GM20431 (cell line): ENCODE results near the gene MEGF11.

ENCODE experiments used
- in situ Hi-C: fragments of 300-500 bp; cut with MseI, MboI; formaldehyde crosslinking; loops from one replicate; pipeline ENCODE4 v1.15.0; 2020; ENCODE audit warnings: low sequenced_read_pairs; ENCODE audit not compliant: unreplicated experiment

The MEGF11 gene

DNA sequence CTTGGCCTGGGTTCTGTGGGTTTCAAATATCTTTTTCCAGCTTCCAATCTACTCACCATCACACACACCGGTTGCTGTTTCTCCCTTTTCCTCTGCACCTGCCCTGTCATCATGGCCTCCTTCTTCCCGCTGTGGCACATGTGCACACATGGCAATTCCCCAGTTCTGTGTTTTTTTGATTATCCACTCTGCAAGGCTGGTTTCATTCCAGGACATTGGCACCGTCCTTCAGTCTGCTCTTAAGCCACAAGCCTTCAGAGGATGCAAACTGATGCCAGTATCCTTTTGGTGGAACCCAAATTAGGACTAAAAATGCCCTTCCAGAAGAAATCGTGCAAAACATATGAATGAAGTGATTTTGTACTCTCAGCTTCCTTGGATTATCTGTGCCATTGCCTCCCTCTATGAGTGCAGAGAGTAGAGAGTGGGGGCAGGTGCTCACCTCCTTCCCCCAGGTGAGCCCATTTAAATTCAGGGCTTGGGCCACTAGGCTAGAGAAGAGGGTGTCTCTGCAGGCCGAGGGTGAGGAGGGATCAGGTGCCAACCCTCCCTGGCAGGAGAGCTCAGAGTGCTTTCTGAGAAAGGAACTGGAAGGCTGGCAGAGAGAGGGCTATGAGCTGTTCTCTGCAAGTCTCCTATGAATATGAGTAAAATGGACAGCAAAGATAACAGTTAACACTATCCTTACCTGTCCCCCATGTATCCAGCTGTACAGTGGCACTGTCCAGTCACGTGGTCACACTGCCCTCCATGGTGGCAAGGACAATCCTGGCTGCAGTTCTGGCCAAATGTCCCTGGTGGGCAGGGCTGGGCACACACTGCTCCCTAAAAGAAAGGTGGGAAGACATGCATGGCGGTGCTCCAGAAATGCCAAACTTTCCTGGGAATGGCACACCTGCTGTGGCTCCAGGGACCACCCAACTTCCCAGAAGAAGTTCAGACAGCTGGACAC is 283.4 kb downstream of the MEGF11 start:
- in situ Hi-C loops, result no loop called here

DNA sequence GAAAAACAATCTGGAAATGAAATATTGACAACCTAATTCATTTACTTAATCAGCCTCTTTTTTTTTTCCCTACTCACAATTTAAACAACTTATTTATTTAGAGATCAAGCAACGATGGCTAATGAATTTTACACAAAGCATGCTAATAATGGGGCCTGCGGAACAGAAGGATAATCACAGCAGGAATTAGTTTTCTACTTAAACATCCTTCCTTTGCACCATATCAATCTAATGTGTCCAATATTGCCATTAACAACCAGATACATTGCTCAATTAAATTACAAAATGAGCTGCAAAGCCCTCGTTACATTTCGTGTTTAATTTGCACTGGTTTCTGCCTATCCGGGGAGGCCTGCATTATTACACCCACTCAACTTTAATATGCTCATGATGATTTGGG is 285.0 kb downstream of the MEGF11 start:
- in situ Hi-C loops, result no loop called here

DNA sequence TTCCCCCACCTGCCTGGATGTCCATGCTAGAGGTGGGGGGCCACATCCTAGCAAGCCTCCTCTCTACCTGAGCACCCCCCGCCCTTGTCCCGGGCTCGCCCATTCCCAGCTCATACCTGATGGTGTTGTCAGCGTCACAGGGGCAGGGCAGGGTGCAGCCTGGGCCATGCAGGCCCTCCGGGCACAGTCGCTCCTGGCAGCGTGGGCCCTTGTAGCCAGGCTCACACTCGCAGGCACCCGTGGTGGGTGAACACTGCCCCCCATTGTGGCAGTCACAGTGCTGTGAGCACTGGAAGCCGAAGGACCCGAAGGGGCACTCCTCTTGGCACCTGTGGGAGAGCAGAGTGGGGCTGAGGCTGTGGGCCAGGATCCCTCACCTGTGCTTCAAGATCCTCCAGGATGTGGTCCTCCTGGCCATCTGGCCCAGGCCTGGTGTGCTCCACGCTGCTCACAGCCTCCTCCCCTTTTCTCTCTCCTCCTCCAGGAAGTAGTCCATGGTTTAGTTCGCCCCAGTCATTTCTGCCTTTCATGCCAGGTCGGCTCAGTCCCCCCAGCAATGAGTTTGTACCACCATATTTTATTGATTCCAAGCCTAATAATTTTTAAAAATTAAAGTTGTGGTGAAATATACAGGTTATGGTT is 288.6 kb downstream of the MEGF11 start:
- in situ Hi-C loops, result no loop called here

DNA sequence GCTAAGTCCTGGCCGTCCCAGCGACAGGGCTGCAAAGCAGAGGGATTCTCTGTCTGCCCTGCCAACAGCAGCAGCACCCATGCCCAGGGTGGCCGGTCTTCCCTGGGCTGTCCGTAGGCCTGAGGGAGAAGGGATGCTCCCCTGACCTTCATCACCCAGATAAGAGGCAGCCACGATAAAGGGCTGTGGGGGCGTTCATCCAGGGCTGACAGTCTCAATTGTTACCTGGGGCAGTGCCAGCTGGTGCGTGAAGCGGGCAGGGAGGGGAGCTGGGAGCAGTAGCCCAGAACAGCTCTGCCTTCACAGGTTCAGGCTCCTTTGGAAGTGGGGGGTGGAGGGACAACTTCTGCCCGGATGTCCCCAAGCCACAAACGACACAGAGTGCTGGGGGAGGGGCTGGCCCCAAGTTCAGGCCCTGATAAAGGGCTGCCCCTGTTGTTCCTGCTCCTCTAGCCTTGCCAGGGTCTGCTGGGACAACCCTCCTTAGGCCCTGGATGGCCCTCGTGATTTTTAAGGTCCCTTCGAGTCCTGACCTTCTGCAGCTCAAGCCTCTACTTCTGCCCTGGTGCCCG is 289.6 kb downstream of the MEGF11 start:
- in situ Hi-C loops, result no loop called here

DNA sequence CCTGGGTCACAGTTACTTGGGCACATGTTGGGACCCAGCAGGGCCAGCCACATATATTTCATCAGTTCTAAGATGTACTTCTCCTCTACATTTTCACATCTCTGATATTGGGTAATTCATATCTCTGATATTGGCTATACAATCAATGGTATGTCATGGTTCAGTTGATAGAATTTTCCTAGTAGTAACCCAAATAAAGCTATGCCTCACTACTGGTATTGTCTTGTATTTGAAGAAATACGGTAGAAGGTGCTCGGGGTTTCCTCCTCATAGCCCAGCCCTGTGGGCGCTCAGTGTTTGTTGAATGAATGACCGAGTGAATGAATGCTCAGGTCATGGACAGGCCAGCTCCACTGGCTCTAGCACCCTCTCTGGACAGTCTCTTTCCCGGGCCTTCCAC is 290.2 kb downstream of the MEGF11 start:
- in situ Hi-C loops, result no loop called here

DNA sequence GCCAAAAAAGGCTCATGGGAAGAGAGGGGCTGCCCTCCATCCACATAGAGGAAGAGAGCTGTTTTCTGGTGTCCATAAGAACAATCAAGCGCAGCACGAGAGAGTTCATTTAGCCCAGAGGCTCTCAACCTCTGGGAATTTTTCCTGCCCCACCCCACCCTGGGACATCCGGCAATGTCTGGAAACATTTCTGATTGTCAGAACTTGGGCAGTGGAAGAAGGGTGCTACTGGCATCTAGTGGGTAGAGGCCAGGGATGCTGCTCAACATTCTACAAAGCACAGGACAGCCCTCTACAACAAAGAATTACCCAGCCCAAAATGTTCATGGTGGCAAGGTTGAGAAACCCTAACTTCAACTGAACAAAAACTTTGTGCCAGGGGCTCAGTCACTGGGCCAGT is 291.4 kb downstream of the MEGF11 start:
- in situ Hi-C loops, result no loop called here

DNA sequence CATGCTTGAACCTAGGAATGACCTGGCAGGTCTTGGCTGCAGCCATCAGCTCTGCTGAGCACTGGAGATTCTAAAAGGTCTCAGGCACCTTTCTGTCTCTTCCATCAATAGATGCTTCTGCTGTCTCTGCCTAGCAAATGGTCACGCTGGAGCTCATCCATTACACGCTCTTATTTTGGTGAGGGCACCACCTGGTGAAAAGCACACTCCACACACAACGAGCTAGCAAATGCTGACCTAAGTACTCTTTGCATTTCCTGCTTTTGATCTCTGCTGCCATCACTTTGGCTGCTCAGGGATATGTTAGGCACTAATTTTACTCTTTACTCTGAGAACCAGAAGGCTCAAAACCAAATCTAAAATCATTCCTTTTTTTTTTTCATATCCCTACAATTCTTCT is 293.0 kb downstream of the MEGF11 start:
- in situ Hi-C loops, result no loop called here

DNA sequence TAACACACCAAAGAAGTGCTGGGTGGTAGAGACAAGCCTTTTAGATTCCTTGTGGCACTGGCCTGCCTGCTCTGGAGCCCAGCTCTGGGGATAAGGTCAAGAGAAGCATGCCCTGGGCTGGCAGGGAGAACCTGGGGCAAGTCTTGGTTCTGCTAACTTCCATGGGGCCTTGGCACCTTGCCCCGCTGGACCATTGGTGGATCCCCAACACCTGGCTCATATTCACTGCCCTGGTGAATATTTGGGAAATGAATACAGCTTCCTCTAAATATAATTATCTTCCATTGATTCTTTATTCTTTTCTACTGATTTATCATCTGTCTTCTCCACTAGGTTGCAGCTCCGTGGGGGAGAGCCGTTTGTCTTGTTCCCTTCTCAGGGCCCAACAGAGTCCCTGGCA is 294.7 kb downstream of the MEGF11 start:
- in situ Hi-C loops, result no loop called here

DNA sequence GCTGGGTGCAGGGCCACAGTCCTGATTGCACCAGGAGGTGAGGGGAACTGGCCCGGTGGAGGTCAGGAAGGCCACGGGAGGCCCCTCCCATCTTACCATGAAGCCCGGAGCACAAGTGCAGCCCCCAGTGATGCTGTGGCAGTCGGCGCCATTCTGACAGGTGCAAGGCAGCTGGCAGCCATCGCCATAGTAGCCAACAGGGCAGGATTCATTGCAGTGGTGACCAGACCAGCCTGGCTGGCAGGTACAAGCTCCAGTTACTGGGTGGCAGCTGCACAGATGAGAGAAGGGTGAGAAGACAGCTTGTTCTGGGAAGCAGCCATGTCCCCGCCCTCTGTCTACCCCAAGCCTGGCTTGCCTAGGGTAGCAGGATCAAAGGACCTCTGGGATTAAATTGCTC is 296.1 kb downstream of the MEGF11 start:
- in situ Hi-C loops, result no loop called here

DNA sequence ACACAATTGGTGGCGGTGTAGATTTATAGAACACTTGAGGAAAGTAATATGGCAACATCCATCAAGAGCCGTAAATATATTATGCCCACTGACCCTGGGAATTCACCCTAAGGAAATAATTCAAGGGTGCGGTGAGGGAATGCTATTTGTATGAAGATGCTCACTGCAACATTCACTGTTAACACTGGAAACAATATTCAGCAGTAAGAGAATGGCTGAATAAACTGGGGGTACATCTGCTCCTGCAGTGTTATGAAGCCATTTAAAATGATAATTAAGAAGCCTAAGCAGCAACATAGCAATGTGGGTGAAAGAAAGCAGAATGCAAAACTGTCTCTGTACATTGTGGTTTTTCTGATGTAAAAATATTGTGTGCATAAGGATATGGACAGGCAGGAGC is 296.7 kb downstream of the MEGF11 start:
- in situ Hi-C loops, result no loop called here

DNA sequence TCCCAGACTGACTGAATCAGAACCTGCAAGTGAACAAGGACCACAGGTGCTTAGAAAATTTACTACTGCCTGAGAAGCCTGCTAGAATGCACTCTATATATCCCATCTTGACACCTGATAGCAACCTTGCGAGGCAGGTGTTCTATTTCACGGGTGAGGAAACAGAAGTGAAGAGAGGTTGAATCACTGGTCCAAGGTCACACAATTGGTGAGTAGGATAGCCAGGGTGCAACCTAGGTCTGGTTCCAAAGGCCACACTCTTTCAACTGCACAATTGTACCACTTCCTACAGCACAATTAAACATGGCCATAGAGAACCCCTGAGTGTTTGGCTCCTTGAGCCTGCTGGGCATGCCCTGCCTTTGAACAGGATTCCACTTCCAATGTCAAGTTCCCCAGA is 297.2 kb downstream of the MEGF11 start:
- in situ Hi-C loops, result no loop called here

DNA sequence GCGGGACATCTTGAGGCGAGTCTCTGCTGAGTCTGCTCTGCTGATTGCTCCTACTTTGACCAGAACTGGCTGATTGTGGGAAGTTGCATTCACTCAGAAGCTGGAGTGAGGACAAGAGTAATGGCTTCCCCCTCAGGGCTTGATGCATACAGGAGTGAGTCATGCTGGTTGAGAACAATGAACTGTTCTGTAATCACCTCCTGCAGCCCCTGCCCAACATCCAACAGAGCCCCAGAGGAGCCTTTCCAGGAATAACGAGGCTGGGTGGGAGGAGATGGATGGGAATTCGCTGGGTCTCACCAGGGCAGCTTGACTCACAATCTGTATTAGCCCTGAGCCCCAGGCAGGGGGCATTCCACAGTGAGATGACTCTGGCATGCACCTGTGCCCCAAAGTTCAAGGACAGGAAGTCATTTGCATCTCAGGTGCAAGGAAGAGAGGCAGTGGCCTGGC is 299.2 kb downstream of the MEGF11 start:
- in situ Hi-C loops, result no loop called here

DNA sequence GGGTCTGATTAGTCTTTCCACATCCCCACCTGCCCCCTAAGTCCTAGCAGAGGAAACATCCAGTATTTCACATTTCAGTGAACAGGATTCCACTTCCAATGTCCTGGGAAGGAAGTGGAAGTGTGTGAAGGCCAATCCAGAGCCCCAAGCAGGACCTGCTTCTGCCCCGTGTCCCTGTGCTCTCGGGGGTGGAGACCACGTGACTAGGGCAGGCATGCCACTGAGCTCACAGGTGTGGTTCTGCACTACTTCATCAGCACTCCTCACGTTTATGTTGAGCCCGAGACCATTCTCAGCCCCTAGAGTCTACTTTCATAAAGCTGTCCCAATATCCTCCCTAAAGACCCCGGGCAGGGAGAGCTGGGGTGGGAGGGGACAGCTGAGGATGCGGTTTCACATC is 299.9 kb downstream of the MEGF11 start:
- in situ Hi-C loops, result no loop called here

DNA sequence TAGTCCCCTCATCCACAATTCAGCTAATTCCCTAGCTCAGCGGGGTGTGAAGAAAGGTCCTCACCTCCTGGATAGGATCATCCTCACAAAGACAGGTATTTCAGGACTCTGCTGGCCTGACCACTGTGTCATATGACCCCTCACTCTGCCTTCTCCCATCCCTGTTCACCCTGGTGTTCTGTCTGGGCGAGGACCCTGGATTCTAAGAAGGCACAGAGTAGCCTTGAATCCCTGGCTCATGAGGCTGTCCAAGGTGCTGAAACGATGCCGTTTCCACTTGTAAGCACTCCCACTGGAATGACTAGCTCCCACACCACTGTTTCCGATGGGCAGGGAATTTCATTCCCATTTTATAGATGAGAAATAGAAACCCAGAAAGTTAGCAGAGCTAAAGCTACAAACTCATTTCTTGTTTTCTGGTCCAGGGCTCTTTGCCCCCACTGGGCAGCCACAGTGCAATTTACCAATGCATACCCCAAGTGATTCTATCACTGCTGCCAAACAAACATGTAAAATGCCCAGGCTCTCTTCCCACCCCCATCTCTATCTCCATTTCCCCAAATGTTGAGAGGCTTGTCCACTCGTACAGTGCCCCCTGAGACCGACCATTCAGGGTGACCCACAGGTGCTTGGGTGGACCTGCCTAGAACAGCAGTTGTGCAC is 301.0 kb downstream of the MEGF11 start:
- in situ Hi-C loops, result no loop called here

DNA sequence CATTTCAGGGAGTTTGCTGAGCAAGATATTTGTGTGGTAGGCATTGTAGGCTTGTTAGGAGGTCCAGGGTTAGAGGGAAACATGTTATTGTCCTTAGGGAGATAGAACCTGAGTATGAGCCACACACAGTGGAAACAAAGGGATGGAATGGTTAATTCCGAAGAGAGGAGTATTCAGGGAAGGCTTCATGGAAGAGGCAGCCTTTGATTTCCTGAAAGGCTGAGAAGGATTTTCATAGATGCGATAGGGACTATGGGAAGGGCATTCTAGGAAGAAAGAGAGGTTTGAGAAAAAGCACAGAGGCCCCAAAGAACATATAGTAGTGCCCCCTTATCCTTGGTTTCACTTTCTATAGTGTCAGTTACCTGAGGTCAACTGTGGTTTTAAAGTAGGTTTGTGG is 302.5 kb downstream of the MEGF11 start:
- in situ Hi-C loops, result no loop called here

DNA sequence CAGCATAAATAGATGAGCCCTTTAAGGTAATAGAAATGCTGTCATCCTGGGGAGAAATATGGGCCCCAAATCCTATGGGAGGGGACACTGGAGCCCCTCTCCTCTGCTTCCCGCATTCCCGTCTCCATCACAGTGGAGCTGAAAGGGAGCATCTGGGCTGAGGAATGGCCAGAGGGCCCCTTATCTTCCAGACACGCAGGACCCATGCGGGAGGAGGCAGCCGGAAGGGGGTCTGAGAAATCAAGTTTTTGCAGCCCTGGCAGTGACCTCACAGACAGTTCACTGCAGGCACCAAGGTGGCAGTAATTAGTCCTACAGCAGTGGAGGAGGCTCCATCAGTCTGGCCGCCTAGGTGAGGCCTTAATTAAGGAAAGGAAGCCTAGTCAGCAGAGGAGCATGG is 304.1 kb downstream of the MEGF11 start:
- in situ Hi-C loops, result no loop called here

DNA sequence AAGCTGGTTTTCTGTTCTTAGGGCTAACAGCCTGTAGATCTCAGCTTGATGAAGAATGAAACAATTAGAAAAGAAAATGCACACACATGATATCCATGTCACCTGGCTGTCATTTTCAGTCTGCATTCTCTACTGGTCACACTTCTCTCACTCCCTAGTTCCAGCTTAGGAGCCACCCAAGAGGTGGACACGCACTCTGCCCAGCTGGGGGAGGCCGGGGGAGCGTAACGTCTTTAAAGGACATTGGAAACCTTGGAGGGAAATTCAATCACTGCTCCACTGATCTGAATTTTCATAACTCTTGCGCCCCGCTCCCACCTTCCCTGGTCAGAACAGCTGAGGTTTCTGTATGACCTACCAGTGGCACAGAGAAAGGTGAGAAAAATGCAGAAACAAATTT is 304.5 kb downstream of the MEGF11 start:
- in situ Hi-C loops, result no loop called here

DNA sequence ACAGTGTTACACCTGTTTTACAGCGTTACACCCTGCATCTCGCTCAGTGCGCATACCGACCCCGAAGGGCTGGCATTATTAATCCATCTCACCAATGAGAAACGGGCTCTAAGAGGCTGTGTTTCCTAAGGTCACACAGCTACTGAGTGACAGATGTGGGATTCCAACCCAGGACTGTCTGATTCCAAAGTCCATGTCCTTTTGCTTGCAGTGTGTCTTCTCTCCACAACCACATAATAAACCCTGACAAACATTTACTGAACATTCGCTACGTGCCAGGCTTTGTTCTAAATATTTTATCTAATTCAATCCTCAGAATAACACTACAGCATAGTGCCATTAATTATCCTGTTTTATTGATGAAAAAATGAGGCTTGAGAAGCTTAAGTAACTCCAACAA is 305.2 kb downstream of the MEGF11 start:
- in situ Hi-C loops, result no loop called here

DNA sequence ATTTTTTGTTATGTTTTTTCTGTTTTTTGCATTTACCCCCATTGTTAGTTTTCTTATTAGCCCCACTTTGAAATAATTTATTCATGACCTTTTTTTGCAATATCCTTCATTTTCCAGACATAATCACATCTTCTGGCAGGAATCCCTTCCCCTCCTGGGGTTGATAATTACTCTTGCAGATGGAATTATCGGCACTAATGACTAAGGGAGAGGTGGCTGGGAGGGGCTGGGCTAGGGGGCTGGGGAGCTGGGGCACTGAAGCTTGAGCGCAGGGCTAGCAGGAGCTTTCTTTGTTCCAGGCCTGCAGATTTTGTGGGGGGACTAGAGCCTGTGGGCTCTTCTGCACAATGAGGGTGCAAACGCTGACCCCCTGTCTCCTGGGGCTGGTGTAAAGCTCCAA is 306.5 kb downstream of the MEGF11 start:
- in situ Hi-C loops, result no loop called here

DNA sequence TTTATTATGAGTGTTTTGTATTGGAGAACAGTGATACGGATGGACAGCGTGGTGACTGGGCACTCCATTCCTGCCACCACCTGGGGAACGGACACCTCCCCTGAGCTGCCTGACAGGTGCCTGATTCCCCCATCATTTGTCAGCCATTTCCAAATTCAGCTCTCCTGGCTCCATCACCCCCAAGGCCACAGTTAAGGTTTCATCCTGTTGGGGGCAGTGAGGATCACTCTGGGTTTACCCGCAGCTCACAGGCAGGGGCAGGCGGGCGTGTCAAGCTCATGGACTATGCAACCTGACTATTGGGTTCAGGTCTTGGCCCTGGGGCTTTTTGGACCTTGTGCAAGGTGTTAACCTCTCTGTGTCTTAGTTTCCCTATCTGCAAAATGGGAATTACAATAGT is 307.9 kb downstream of the MEGF11 start:
- in situ Hi-C loops, result no loop called here

DNA sequence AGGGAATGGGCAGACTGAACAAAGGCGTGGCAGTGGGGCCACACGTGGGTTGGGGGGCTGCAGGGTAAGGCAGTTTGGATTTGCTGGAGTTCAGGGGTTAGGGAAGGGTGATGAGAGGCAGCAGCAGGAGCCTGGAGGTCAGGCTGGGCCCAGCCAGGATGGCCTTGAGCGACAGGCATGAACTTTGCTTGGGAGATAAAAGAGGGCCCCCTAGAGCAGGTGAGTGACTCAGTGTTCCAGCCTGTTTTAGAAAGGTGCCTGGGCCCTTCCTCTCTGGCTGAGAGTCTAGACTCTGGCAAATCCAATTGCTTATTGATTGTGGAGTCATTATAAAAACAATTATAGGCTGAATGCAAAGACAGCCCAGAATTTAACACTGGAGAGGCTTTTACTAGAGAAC is 309.1 kb downstream of the MEGF11 start:
- in situ Hi-C loops, result no loop called here
